Right renal pelvis (tissue), 4 donors: ENCODE measurements around the gene CD160. TPM values are rescaled to one million over a fixed set of nuclear protein-coding genes. Genes with fewer than 3 reads are reported as not detected.
"Not testable (repeated sequence)": the region's sequence is repeated elsewhere in the genome, so short reads cannot be mapped to it uniquely, and the experiment has no call there.

Experiments
- DNase-seq, 4 donors: peaks; one replicate each; pipeline ENCODE4 v3.0.0-alpha.2; 2013; ENCODE audit warnings: low read depth in 4 of 4, low spot score in 3 of 4, missing footprints in 1 of 4
- polyA plus RNA-seq, 4 donors: library from polyadenylated mRNA; unstranded; fragments of 120-200 nt; gene quantifications; one replicate each; pipeline ENCODE4 v1.2.1, GENCODE V29; 2013; ENCODE audit not compliant: insufficient read length in 4 of 4

The CD160 gene
- polyA plus RNA-seq, 4 donors = 0.69 to 0.84 (median 0.78) TPM

DNA sequence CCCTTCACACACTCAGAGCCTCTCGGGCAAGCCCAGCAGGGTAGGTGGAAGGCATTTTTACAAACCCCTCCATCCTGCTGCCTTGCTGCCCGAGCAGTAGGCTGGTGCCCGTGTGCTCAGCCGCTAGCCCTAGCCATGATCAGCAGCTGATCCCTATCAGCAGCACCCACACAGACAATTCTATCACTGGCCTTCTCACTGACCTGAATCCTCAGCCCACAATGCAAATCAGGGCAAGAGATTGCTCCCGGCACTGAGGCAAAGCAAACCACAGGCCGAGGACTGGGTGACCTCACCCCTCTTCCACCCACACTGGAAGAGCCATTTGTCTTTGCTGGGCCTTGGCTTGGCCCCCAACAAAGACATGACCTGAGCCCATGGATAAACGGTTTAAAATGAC lies 11.2 kb upstream of the CD160 start:
- DNase-seq = no peak

DNA sequence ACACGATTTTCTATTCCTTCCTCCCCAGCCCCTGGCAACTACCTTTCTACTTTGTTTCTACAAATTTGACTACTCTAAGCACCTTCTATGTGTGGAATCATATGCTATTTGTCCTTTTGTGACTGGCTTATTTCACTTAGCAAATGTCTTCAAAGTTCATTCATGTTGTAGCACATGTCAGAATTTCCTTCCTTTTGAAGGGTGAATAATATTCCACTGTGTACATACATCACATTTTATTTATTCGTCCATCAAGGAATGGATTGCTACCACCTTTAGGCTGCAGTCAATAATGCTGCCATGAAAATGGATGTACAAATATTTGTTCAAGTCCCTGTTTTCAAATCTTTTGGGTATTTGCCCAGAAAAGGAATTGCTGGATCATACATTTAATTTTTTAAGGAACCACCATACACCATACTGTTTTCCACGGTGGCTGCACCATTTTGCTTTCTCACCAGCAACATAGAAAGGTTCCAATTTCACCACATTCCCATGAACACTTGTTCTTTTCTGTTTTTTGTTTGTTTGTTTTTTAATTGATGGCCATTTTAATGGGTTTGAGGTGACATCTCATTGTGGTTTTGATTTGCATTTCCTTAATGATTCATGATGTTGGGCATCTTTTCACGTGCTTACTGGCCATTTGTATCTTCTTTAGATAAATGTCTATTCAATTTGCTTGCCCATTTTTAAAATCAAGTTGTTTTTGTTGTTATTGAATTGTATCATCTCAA lies 8.8 kb upstream of the CD160 start:
- DNase-seq = no peak

DNA sequence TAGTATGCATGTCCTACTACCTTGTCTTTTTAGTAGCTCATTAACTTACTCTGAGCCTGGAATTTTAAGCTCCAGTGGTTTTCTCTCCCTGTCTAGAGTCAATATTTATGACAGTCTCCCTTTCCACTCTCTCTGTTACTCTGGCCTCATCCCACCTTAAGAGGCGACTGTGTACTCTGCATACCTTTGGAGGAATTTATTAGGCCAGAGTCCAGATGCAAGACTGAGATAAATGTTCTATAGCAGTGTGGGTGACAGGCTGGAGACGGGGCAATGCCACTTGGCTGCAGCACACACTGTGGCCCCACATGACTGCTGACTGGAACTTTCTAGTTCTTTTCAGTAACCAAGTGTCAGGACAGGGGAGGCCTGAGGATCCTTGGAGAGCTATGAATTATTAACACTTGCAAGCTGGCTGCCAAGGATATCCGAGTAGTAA lies 8.1 kb upstream of the CD160 start:
- DNase-seq = peak in 2 of 4 donors; percentile 59 to 73

DNA sequence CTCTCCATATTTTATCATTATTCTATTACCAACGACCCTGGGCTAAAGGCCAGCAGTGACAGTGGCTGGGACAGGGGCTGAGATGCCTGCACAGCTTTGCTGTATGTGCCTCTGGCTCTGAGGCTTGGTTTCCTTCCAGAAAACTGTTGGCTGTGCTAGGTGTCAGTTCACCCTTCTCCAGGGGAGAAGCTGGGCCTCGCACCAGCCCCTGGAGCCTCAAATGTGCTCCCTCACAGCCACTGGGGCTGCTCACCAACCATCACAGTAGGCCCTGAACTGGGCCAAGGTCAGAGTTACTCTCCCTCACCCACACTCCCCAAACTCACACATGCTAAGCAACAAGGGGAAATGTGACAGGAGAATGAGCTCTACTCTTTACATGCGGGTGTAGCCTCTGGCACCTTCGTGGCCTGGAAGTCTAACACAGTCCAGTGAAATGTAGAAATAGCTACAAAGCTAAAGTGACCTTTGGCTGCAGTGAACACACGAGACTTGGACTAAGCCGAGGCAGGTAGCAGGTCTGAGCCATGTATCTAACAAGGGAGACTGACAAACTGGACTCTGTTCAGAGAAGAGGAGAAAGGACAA lies 4.7 kb upstream of the CD160 start:
- no peak for DNase-seq

DNA sequence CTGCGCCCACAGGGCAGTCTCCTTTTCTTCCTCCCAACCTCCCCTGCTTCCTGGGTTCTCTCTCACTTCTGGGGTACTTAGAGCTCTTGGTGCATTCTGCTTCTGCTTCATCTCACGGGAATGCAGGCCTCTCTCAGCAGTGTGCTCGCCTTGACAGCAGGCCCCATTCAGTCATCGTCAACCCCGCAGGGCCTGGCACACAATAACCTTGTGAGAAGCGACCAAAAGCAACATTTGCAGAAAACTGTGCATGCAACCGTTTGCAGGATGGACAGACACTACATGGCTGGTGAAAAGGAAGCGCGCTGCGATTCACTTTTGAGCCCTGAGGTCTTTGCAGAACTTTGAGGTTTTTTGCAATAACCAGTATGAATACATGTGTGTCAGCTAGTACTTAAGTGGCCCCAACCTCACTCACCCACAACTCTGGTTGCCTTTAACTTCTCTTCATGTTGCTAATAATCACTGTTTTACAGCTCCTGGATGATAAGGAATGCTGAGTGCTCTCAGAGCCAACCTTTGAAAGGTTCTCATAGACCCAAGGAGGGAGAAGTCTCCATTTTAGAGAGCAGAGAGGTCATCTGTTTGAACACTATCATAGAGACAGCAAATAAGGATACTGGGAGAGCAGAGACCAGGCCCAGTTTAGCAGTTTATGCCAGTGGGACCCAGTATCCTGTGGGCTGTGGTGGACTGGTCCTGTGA lies 2.5 kb upstream of the CD160 start:
- no peak for DNase-seq

DNA sequence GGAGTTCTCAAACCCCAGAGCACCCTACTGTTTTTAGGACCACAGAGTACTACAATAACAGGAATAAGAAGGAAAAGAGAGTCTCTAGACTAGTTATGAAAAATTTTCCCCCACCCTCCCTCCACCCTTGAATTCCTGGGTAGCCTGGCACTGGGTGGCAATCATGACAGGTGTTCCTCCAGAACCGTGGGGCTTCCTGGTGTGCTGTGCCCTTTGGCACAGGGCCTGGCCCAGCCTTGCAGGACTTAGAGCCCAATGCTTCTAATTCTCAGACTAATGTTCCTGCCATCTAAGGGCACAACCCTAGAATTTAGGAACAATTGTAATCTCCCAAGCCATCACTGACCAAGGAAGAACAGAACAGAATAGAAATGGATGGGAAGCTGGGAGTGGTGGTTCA lies 1.5 kb upstream of the CD160 start:
- DNase-seq = no peak

DNA sequence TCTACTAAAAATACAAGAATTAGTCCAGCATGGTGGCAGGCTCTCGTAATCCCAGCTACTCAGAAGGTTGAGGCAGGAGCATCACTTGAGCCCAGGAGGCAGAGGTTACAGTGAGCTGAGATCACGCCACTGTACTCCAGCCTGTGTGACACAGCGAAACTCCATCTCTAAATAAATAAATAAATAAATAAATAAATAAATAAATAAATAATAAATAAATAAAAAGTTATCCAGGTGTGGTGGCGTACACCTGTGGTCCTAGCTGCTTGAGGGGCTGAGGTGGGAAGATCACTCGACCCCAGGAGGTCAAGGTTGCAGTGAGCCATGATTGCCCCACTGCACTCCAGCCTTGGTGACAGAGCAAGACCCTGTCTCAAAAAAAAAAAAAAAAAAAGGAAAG lies 834 bp upstream of the CD160 start:
- not testable (repeated sequence) for DNase-seq

DNA sequence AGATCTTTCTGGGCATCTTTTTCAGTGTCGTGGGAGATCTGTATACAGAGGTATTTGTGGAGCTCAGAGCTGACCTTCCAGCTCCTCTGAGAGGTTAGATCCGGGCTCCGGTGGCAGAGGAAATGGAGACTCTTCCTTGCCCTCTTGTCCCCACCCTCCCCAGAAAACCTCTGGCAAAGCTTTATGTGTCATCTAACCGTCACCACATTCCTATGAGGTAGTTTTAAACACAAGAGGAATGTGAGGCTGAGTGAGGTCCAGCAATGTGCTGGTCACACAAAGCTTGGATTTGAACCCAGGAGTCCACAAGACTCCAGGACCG lies 1.2 kb downstream of the CD160 start:
- no peak for DNase-seq

DNA sequence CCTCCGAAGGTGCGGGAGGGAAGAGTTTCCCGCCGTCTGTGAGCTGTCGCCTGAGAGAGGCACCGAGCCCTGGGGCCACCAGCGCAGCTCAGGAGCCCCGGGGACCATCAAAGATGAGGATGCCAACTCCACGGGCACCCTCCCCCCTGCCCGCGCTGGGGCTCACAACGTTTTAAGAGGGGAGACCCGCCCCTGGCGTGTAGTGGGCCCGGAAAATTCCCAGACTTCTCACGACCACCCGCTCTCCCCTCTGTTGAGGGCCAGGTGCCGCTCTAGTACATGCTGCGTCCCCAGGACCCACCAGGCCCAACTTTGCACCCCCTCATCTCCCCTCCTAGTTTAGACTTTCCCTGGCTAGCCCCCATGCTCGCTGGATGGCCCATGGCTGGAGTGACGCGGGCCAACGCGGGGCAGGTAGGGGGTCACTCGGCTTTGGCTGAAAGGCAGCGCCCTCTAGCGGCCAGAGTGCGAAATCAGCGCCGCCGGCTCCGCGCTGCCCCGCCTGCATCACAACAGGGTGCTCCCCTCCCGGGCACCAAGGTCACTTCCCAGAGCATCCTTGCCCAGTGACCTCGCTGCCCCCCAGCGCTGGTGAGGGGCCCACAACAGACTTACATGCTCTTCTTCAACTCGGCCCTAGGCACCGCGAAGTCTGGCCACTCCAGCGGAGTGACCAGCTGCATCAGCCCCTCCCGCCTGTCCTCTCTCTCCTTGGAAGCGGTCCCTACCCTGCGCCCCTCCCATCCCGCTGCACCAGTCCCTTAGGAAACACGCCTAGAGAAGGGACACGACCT lies 1.8 kb downstream of the CD160 start:
- peak in 3 of 4 donors; percentile 53 to 58 (median 55) for DNase-seq

DNA sequence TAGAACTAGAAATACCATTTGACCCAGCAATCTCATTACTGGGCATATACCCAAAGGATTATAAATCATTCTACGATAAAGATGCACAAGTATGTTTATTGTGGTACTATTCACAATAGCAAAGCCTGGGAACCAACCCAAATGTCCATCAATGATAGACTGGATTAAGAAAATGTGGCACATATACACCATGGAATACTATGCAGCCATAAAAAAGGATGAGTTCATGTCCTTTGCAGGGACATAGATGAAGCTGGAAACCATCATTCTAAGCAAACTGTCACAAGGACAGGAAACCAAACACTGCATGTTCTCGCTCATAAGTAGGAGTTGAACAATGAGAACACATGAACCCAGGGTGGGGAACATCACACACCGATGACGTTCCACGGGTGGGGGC lies 6.9 kb downstream of the CD160 start:
- DNase-seq = not testable (repeated sequence)

DNA sequence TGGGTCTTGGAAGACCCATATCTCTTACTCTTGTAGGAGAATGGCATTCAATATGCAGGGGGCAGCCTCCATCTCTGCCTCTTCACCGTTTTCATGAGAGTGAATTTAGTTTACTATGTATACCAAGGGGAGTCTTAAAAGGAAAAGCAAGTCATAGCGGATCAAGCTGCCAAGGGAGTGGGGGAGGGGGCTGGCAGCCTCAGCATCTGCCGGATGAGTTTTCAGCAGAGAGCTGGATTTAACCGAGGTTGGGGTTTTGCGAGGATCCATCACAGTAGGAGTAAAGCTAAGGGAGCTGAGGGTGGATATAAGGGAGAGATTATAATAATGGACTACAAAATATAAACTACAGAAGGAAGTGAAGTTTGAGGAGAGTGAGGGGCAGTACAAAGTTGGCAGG lies 9.9 kb downstream of the CD160 start:
- DNase-seq = no peak

DNA sequence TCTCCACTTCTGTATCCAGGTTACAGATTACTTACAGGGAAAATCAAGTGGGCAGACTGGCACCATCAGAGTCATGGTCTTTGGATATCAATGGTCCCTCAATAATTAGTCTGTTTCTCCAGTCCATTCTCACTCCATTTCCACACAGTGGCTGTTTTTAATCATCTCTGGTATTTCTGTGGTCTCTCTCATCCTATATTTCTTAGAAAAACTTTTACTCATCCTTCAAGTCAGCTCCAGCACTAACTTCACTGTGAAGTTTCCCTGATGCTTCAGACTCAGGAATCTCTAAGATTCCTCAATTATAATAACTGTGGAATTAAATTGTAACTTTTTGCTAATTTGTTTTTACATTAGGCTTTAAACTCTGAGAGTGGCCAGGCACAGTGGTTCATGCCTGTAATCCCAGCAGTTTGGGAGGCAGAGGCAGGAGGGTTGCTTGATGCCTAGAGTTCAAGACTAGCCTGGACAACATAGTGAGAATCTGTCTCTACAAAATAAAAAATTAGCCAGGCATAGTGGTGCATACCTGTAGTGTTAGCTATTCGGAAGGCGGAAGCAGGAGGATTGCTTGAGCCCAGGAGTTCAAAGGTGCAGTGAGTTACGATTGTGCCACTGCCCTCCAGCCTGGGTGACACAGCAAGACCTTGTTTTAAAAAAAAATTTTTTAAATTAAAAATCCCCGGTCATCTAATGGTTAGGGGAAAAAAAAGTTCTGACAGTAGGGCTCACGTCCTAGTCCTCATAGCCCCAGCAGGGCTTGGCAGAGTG lies 10.6 kb downstream of the CD160 start:
- DNase-seq = no peak

DNA sequence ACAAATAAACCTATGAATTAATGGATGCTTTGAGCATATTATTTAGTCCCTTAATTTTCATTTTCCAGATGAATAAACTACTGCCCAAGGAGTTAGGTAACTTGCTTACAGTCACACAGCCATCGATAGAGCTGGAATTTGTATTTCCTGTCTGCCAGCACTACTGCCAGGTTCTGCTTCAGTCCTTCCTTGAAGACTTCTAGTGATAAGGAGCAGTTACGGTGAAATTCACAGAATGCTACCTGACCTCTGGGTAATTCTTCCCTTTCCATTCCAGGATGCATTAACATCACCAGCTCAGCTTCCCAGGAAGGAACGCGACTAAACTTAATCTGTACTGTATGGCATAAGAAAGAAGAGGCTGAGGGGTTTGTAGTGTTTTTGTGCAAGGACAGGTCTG lies 11.2 kb downstream of the CD160 start:
- no peak for DNase-seq

DNA sequence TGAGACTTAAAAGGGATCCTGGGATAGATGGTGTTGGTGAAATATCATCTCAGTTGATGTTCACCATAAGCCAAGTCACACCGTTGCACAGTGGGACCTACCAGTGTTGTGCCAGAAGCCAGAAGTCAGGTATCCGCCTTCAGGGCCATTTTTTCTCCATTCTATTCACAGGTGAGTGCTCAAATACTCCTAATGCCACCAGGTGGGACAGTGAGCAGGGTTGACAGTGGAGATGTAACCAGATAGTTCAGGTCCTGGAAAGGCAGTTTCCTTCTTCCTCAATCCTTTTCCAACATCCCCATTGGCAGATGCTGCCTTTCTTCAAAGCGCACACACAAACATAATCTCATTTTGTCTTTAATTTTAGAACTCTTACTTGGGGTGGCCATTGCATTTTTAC lies 11.6 kb downstream of the CD160 start:
- DNase-seq = no peak

DNA sequence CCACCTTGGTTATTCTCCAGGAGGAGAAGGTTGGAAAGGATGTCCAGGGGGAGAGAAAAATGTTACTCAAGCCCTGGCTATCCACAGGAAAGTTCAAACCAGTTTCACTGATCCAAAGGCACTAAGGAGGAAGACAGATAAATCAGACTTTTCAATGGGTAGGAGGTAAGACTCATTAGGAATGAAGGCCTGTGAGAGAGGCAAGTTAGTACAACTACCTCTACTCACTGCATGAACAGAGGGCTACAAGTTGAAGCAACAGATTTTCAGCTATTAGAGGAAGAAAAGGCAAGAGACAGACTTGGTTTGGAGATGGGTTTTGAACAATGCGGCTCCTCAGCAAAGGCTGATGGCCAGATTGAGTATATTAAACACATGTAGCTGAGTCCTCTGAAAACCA lies 16.9 kb downstream of the CD160 start:
- no peak for DNase-seq

DNA sequence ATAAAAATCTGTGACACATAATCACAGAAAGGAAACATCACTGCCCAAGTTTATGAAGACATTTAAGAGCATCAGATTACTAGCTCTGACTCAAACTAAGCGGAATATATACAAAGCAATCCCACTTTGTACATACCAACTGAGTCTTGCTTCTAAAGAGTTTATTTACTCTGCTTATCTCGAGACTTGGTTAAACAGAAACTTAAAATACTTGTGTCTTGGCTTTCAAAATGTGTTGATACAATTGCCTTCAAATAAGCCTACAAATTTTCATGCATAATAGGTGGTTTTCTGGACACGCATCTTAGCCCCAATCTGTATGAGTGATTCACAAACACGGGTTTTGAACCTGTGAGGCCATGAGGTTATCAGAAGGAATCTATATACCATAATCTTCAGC lies 21.0 kb downstream of the CD160 start:
- no peak for DNase-seq

DNA sequence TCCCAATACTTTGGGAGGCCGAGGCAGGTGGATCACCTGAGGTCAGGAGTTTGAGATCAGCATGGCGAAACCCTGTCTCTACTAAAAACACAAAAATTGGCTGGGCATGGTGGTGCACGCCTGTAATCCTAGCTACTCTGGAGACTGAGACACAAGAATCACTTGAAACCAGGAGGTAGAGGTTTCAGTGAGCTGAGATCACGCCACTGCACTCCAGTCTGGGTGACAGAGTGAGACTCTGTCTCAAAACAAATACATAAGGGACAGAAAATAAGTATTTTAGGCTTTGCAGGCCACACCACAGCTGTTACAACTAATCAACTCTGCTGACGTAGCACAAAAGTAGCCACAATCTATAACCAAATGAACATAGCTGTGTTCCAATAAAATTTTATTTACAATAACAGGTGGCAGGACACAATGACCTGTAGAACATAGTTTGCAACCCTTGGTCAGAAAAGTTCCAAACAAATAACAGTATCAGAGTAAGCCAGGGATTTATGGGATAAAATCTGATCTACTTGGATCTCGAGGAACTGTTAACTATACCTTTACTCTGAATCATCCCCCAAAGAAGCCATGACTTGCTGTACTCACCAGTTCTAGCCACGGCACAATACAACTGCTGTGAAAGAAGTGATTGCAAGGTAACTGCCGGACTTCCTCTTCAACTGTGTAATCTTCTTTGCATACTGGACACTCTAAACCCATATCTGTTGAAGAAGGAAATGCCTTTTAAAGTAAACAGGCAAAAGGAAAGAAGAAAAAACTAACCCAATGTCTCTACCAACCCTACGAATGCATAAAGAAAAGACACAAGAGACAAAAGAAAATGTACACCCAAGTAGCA lies 28.3 kb downstream of the CD160 start:
- DNase-seq = no peak

DNA sequence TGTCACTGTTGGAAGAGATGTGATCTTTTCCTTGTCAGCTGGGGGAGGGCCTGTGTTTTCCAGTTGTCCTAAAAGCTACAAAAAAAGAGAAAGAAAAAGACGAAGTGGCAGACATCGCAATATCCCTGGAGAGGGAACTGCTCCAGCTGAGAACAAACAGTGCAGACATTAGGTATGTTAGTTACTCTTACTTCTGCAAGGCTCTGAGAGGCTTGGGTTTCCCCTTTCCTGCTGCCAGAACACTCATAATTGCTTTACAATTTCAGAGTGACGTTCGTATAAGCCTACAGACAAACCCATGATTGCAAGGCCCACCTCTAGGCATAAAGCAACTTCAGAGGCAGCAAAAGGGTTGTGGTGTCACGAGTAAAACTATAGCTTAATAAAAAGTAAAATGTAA lies 31.1 kb downstream of the CD160 start:
- no peak for DNase-seq

DNA sequence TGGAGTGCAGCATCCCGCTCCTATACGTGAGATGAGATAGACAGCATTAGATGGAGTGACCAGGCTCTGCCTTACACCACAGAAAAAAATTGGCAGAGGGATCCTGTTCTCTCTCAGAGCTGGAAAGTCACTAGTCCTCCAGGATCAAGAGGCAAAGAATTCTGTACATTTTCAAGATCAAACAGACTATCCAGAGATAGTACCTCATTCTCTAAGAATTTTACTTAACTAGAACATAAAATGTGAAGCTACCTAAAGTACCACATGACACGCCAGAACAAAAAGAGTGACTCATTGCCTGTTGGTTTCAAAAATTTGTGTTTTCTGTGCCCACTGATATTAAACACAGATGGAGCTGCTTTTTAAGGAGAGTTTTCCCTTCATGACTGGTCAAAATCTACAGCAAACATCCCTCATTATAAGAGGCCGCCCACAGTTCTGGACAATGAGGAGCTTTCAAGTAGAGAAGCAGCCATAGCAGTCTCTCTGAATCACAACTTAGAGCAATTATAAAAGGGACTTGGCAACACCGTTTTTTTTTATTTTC lies 32.3 kb downstream of the CD160 start:
- no peak for DNase-seq
